Left lung (tissue), 10 donors: Measurements from ENCODE around the gene DLG2. TPM values are rescaled to one million over a fixed set of nuclear protein-coding genes. Genes with fewer than 3 reads are reported as not detected.

Source experiments
- ATAC-seq: fragments of 200-7000 bp; cut with Tn5 transposase; one replicate; pipeline ENCODE4 v1.9.1; 2020; ENCODE audit warnings: moderate library complexity
- DNase-seq, 4 donors: peaks; one replicate each; pipeline ENCODE4 v3.0.0-alpha.2; 2013 to 2020
- H3K27ac ChIP-seq, 2 donors: fragments of 200-600 bp; sonication (generic) in 1 of 2; one replicate each; pipeline versions ENCODE4 v1.5.0 to v1.8.0; 2020 to 2021
- H3K27me3 ChIP-seq, 2 donors: fragments of 200-600 bp; sonication (generic) in 1 of 2; one replicate each; pipeline versions ENCODE4 v1.5.0 to v1.8.0; 2020 to 2021
- H3K36me3 ChIP-seq, 2 donors: fragments of 200-600 bp; sonication (generic) in 1 of 2; one replicate each; pipeline versions ENCODE4 v1.5.0 to v1.8.0; 2020 to 2021
- H3K4me1 ChIP-seq, 2 donors: fragments of 200-600 bp; one replicate each; pipeline ENCODE4 v1.8.0; 2021
- H3K4me3 ChIP-seq, 2 donors: fragments of 200-600 bp; sonication (generic) in 1 of 2; one replicate each; pipeline versions ENCODE4 v1.5.0 to v1.8.0; 2020 to 2021; ENCODE audit warnings: mild to moderate bottlenecking in 1 of 2
- H3K9me3 ChIP-seq, 2 donors: fragments of 200-600 bp; sonication (generic) in 1 of 2; one replicate each; pipeline versions ENCODE4 v1.5.0 to v1.8.0; 2020 to 2021
- CTCF ChIP-seq, 2 donors: fragments of 200-600 bp; sonication (generic) in 1 of 2; IDR thresholded peaks; one replicate each; pipeline versions ENCODE4 v1.5.0 to v1.8.0; 2021; ENCODE audit warnings: antibody characterized with exemption in 2 of 2
- intact Hi-C, 2 donors: fragments of 100-400 bp; cut with DNase I; formaldehyde crosslinking; loops; one replicate each; pipeline versions ENCODE4 v1.11.2 to v1.14.2; 2022
- polyA plus RNA-seq, 6 donors: library from polyadenylated mRNA; unstranded; fragments of 120-200 nt; gene quantifications; one replicate each; pipeline ENCODE4 v1.2.1, GENCODE V29; 2013; ENCODE audit not compliant: insufficient read length in 6 of 6
- total RNA-seq, 2 donors: library from RNA; stranded (reverse); fragmentation: NEBNext Ultra II Directional; extraction: Animal tissue kit (Norgen Biotek cat#: 25700); gene quantifications; one replicate each; pipeline ENCODE4 v1.2.1, GENCODE V29; 2021
- donor health status: DM: no; HTN: yes; CAD: no.
- donor health status: DM: no; HTN: no; CAD: no.

DLG2 gene
- total and polyA plus RNA-seq, 8 donors: 4.5 to 15.0 (median 8.6) TPM

GRCh38 chr11:83954780-83955179, 1672.4 kb downstream of the DLG2 start:
- TF ChIP-seq CTCF (IDR thresholded peaks at IDR 0.05): no peak
- intact Hi-C loops: no loop called here
- peaks cover 0 to 7% of the 10 kb centered on the region in 2 donors for H3K4me1 ChIP-seq
- ATAC-seq (no peak), DNase-seq (no peak)
- no peaks in the 10 kb centered on the region for H3K27me3 ChIP-seq
- no peaks in the 10 kb centered on the region for H3K9me3 ChIP-seq
- no peak overlapping the region for H3K4me3 ChIP-seq
- no peak overlapping the region for H3K27ac ChIP-seq
- H3K36me3 ChIP-seq: no peaks in the 10 kb centered on the region

- Histone ChIP-seq H3K4me3 (no peak overlapping the region), H3K4me1 (peaks cover 0 to under 1% of the 10 kb centered on the region in 2 donors), H3K27ac (no peak overlapping the region), H3K9me3 (no peaks in the 10 kb centered on the region), H3K36me3 (no peaks in the 10 kb centered on the region), H3K27me3 (no peaks in the 10 kb centered on the region)
- TF ChIP-seq CTCF (IDR thresholded peaks at IDR 0.05): no peak
- DNase-seq (no peak), ATAC-seq (no peak)
- intact Hi-C loops: no loop called here
Observed at GRCh38 chr11:83951521-83951920, 1675.6 kb downstream of the DLG2 start.

- Histone ChIP-seq H3K27ac (no peak overlapping the region), H3K27me3 (no peaks in the 10 kb centered on the region), H3K36me3 (no peaks in the 10 kb centered on the region), H3K4me1 (no peaks in the 10 kb centered on the region), H3K4me3 (no peak overlapping the region), H3K9me3 (no peaks in the 10 kb centered on the region)
- intact Hi-C loops: no loop called here
- ATAC-seq: no peak
- DNase-seq: no peak
- no peak for TF ChIP-seq CTCF (IDR thresholded peaks at IDR 0.05)
Observed at GRCh38 chr11:83948200-83948599, 1678.9 kb downstream of the DLG2 start.

GRCh38 chr11:83945976-83946375, 1681.2 kb downstream of the DLG2 start:
- H3K4me3 ChIP-seq: no peak overlapping the region
- H3K9me3 ChIP-seq: no peaks in the 10 kb centered on the region
- no peak for TF ChIP-seq CTCF (IDR thresholded peaks at IDR 0.05)
- ATAC-seq: no peak
- H3K36me3 ChIP-seq: no peaks in the 10 kb centered on the region
- intact Hi-C loops: no loop called here
- no peaks in the 10 kb centered on the region for H3K27me3 ChIP-seq
- H3K27ac ChIP-seq: no peak overlapping the region
- H3K4me1 ChIP-seq: no peaks in the 10 kb centered on the region
- DNase-seq: peak in 1 of 4 donors; percentile 12

GRCh38 chr11:83941050-83941449, 1686.1 kb downstream of the DLG2 start:
- ATAC-seq: no peak
- no peak overlapping the region for H3K27ac ChIP-seq
- TF ChIP-seq CTCF (IDR thresholded peaks at IDR 0.05): no peak
- H3K4me3 ChIP-seq: no peak overlapping the region
- no peaks in the 10 kb centered on the region for H3K27me3 ChIP-seq
- DNase-seq: no peak
- intact Hi-C loops: no loop called here
- no peaks in the 10 kb centered on the region for H3K4me1 ChIP-seq
- H3K36me3 ChIP-seq: no peaks in the 10 kb centered on the region
- H3K9me3 ChIP-seq: no peaks in the 10 kb centered on the region
